CD14-positive monocyte (primary cell): ENCODE results near the gene ENO1. TPM values are rescaled to one million over a fixed set of nuclear protein-coding genes. Genes with fewer than 3 reads are reported as not detected.
"Not testable (repeated sequence)": the region's sequence is repeated elsewhere in the genome, so short reads cannot be mapped to it uniquely, and the experiment has no call there.

ENCODE experiments used
- DNase-seq, 3 donors: peaks; one replicate each; pipeline ENCODE4 v3.0.0-alpha.2; 2011 to 2022
- H2AFZ ChIP-seq: 2 replicates; pipeline ENCODE4 v1.6.0; 2012; ENCODE audit warnings: mild to moderate bottlenecking, low read depth, low read length, inconsistent platforms; ENCODE audit not compliant: insufficient read depth, poor library complexity, severe bottlenecking
- H3K27ac ChIP-seq, 2 donors: 1 replicate in 1 of 2; 2 replicates in 1 of 2; pipeline ENCODE4 v1.5.1; 2012 to 2013; ENCODE audit warnings: low read length in 2 of 2, control low read depth in 1 of 2, inconsistent platforms in 1 of 2, low read depth in 1 of 2, mild to moderate bottlenecking in 1 of 2
- H3K27me3 ChIP-seq, 2 donors: one replicate each; pipeline versions ENCODE4 v1.6.0 to v1.6.1; 2011 to 2013; ENCODE audit warnings: low read length in 2 of 2; ENCODE audit not compliant: control insufficient read depth in 2 of 2, insufficient read depth in 2 of 2
- H3K36me3 ChIP-seq, 2 donors: replicated peaks in 1 of 2; 1 replicate in 1 of 2; 2 replicates in 1 of 2; pipeline versions ENCODE4 v1.5.1 to v1.6.1; 2012 to 2013; ENCODE audit warnings: low read length in 2 of 2, control low read depth in 1 of 2, inconsistent platforms in 1 of 2, mild to moderate bottlenecking in 1 of 2; ENCODE audit not compliant: insufficient read depth in 2 of 2, control insufficient read depth in 1 of 2
- H3K4me1 ChIP-seq, 2 donors: 1 replicate in 1 of 2; 2 replicates in 1 of 2; pipeline versions ENCODE4 v1.5.1 to v1.6.1; 2012 to 2013; ENCODE audit warnings: low read length in 2 of 2, control low read depth in 1 of 2, inconsistent platforms in 1 of 2, mild to moderate bottlenecking in 1 of 2, moderate library complexity in 1 of 2; ENCODE audit not compliant: insufficient read depth in 2 of 2, control insufficient read depth in 1 of 2
- H3K4me2 ChIP-seq: replicated peaks from 2 replicates; pipeline ENCODE3; 2012; ENCODE audit warnings: low read length, moderate library complexity, mild to moderate bottlenecking; ENCODE audit not compliant: poor library complexity, severe bottlenecking; ENCODE audit errors: extremely low read depth
- H3K4me3 ChIP-seq, 3 experiments: fragments of 200-600 bp in 1 of 3; sonication (generic) in 1 of 3; replicated peaks in 1 of 3; 1 replicate in 2 of 3; 2 replicates in 1 of 3; pipeline ENCODE4 v1.5.1; 2011 to 2013; ENCODE audit warnings: low read length in 3 of 3, mild to moderate bottlenecking in 3 of 3, control low read depth in 2 of 3, low read depth in 2 of 3, inconsistent platforms in 1 of 3, moderate library complexity in 1 of 3
- H3K79me2 ChIP-seq: 2 replicates; pipeline ENCODE4 v1.6.0; 2012; ENCODE audit warnings: mild to moderate bottlenecking, control low read depth, inconsistent platforms, low read length, moderate library complexity; ENCODE audit not compliant: insufficient read depth
- H3K9ac ChIP-seq: 2 replicates; pipeline ENCODE4 v1.6.0; 2017; ENCODE audit warnings: low read length, mild to moderate bottlenecking; ENCODE audit not compliant: insufficient read depth, poor library complexity, severe bottlenecking
- H3K9me3 ChIP-seq, 2 donors: replicated peaks in 1 of 2; 1 replicate in 1 of 2; 2 replicates in 1 of 2; pipeline versions ENCODE4 v1.5.1 to v1.6.1; 2012 to 2013; ENCODE audit warnings: low read length in 2 of 2, control low read depth in 1 of 2; ENCODE audit not compliant: control insufficient read depth in 1 of 2, insufficient read depth in 1 of 2
- H4K20me1 ChIP-seq: 2 replicates; pipeline ENCODE4 v1.6.0; 2012; ENCODE audit warnings: mild to moderate bottlenecking, low read length, control low read depth, moderate library complexity; ENCODE audit not compliant: insufficient read depth
- H3K27ac Mint-ChIP-seq, 7 donors: one replicate each; pipeline ENCODE4 v1.8.0; 2020; ENCODE audit warnings: mild to moderate bottlenecking in 7 of 7, mixed read lengths in 7 of 7, moderate library complexity in 6 of 7, inconsistent platforms in 2 of 7
- H3K27me3 Mint-ChIP-seq, 3 donors: one replicate each; pipeline ENCODE4 v1.8.0; 2021 to 2022; ENCODE audit warnings: low read depth in 3 of 3, mild to moderate bottlenecking in 3 of 3, mixed read lengths in 3 of 3, moderate library complexity in 3 of 3, inconsistent platforms in 1 of 3
- H3K36me3 Mint-ChIP-seq, 2 donors: one replicate each; pipeline ENCODE4 v1.8.0; 2020; ENCODE audit warnings: mixed read lengths in 2 of 2, inconsistent platforms in 1 of 2, mild to moderate bottlenecking in 1 of 2
- H3K4me1 Mint-ChIP-seq: one replicate; pipeline ENCODE4 v1.8.0; 2020; ENCODE audit warnings: mild to moderate bottlenecking, mixed read lengths
- H3K4me3 Mint-ChIP-seq, 2 donors: one replicate each; pipeline ENCODE4 v1.8.0; 2020; ENCODE audit warnings: mild to moderate bottlenecking in 2 of 2, mixed read lengths in 2 of 2, moderate library complexity in 1 of 2
- H3K9me3 Mint-ChIP-seq, 7 donors: one replicate each; pipeline ENCODE4 v1.8.0; 2020 to 2022; ENCODE audit warnings: mixed read lengths in 7 of 7, mild to moderate bottlenecking in 6 of 7, moderate library complexity in 6 of 7, inconsistent platforms in 2 of 7
- CTCF ChIP-seq: fragments of 200-600 bp; IDR thresholded peaks from one replicate; pipeline ENCODE4 v1.8.0; 2022; ENCODE audit warnings: antibody characterized with exemption, mild to moderate bottlenecking
- WGBS: methylation state at CpG from one replicate; pipeline ENCODE4 v1.1.5; 2013; ENCODE audit warnings: missing lambda C conversion rate; ENCODE audit not compliant: insufficient coverage; 5-methylcytosine and 5-hydroxymethylcytosine counted together
- intact Hi-C, 2 donors: fragments of 100-400 bp; cut with micrococcal nuclease; formaldehyde crosslinking; loops; one replicate each; pipeline versions ENCODE4 v1.15.0 to v1.15.1; 2023
- polyA plus RNA-seq, 3 donors: library from polyadenylated mRNA; depleted of rRNA in 1 of 3; unstranded in 2 of 3; stranded (reverse) in 1 of 3; fragments of 300-500 nt in 2 of 3; fragments of >200 nt in 1 of 3; fragmentation: Illumina TruSeq in 2 of 3; gene quantifications; 1 replicate in 2 of 3; 2 replicates in 1 of 3; pipeline ENCODE4 v1.2.3, GENCODE V29; 2012 to 2021

The ENO1 gene
- polyA plus RNA-seq, 3 donors: 525 to 1,573 (median 1,458) TPM

- intact Hi-C loops: no loop called here
- no peak overlapping the region for H3K4me2 ChIP-seq
- peaks cover 8% of the 10 kb centered on the region for H3K4me1 Mint-ChIP-seq
- no peaks in the 10 kb centered on the region for H3K9me3 ChIP-seq
- no peaks in the 10 kb centered on the region for H3K9me3 Mint-ChIP-seq
- H3K27ac Mint-ChIP-seq: no peak overlapping the region
- 100% methylated on average over 3 of the region's 4 CpGs for WGBS
- no peaks in the 10 kb centered on the region for H4K20me1 ChIP-seq
- peaks cover 4 to 7% of the 10 kb centered on the region in 2 donors for H3K4me1 ChIP-seq
- no peaks in the 10 kb centered on the region for H3K27me3 ChIP-seq
- H3K79me2 ChIP-seq: no peaks in the 10 kb centered on the region
- peaks cover 0 to 4% (median 3%) of the 10 kb centered on the region in 3 donors for H3K27me3 Mint-ChIP-seq
- H2AFZ ChIP-seq: no peak overlapping the region
- DNase-seq: no peak
- H3K36me3 Mint-ChIP-seq: no peaks in the 10 kb centered on the region
- no peaks in the 10 kb centered on the region for H3K36me3 ChIP-seq
- H3K9ac ChIP-seq: no peak overlapping the region
- no peak overlapping the region for H3K4me3 ChIP-seq
- H3K4me3 Mint-ChIP-seq: no peak overlapping the region
- peak; percentile 21 for TF ChIP-seq CTCF
- H3K27ac ChIP-seq: no peak overlapping the region
Measured at GRCh38 chr1:8831340-8831739, 47.1 kb downstream of the ENO1 start.

GRCh38 chr1:8830732-8831131, 47.8 kb downstream of the ENO1 start:
- 80% methylated on average over 7 of the region's 10 CpGs for WGBS
- DNase-seq, H3K4me3 Mint-ChIP-seq, H3K4me2 ChIP-seq, H3K4me1 Mint-ChIP-seq, H3K9ac ChIP-seq, H3K36me3 Mint-ChIP-seq, H3K4me1 ChIP-seq, H3K27ac ChIP-seq, H3K27ac Mint-ChIP-seq, H3K79me2 ChIP-seq, H2AFZ ChIP-seq, H3K27me3 ChIP-seq, intact Hi-C loops, H3K4me3 ChIP-seq, H3K27me3 Mint-ChIP-seq, H3K36me3 ChIP-seq, H3K9me3 ChIP-seq, H3K9me3 Mint-ChIP-seq, H4K20me1 ChIP-seq: not testable (repeated sequence)
